CD4-positive, CD25-positive, alpha-beta regulatory T cell (primary cell): Measurements from ENCODE around the gene ABCD1. TPM values are rescaled to one million over a fixed set of nuclear protein-coding genes. Genes with fewer than 3 reads are reported as not detected.
"Not testable (repeated sequence)": the region's sequence is repeated elsewhere in the genome, so short reads cannot be mapped to it uniquely, and the experiment has no call there.

Experiments
- ATAC-seq, 2 donors: fragments of 150-1000 bp; cut with Tn5 transposase; one replicate each; pipeline ENCODE4 v1.10.0; 2021; ENCODE audit warnings: low read depth in 2 of 2, moderate number of reproducible peaks in 2 of 2, moderate library complexity in 1 of 2
- DNase-seq, 3 donors: peaks; one replicate each; pipeline versions ENCODE4 v3.0.0 to v3.0.0-alpha.2; 2012 to 2022; ENCODE audit warnings: mixed read lengths in 1 of 3
- H3K27ac ChIP-seq: one replicate; pipeline ENCODE4 v1.7.0; 2013; ENCODE audit warnings: mild to moderate bottlenecking, low read length; ENCODE audit not compliant: insufficient read depth, poor library complexity, severe bottlenecking
- H3K27me3 ChIP-seq: one replicate; pipeline ENCODE4 v1.7.0; 2013; ENCODE audit warnings: low read length; ENCODE audit not compliant: control insufficient read depth, insufficient read depth
- H3K36me3 ChIP-seq: one replicate; pipeline ENCODE4 v1.7.0; 2013; ENCODE audit warnings: mild to moderate bottlenecking, low read length, moderate library complexity; ENCODE audit not compliant: control insufficient read depth, insufficient read depth
- H3K4me1 ChIP-seq: 2 replicates; pipeline ENCODE4 v1.7.0; 2013; ENCODE audit warnings: mild to moderate bottlenecking, low read length; ENCODE audit not compliant: insufficient read depth, control insufficient read depth, poor library complexity, severe bottlenecking
- H3K4me3 ChIP-seq: one replicate; pipeline ENCODE4 v1.7.0; 2013; ENCODE audit warnings: low read depth, mild to moderate bottlenecking, low read length, moderate library complexity
- H3K9me3 ChIP-seq, 2 experiments: 1 replicate in 1 of 2; 2 replicates in 1 of 2; pipeline ENCODE4 v1.7.0; 2013; ENCODE audit warnings: low read length in 2 of 2, mild to moderate bottlenecking in 1 of 2, moderate library complexity in 1 of 2; ENCODE audit not compliant: control insufficient read depth in 2 of 2
- H3K27ac Mint-ChIP-seq, 3 donors: one replicate each; pipeline ENCODE4 v1.8.0; 2020 to 2022; ENCODE audit warnings: mild to moderate bottlenecking in 3 of 3, mixed read lengths in 3 of 3, moderate library complexity in 2 of 3
- H3K27me3 Mint-ChIP-seq: one replicate; pipeline ENCODE4 v1.8.0; 2022; ENCODE audit warnings: mild to moderate bottlenecking, mixed read lengths
- H3K36me3 Mint-ChIP-seq: one replicate; pipeline ENCODE4 v1.8.0; 2020; ENCODE audit warnings: mixed read lengths
- H3K4me1 Mint-ChIP-seq, 4 donors: one replicate each; pipeline ENCODE4 v1.8.0; 2020 to 2022; ENCODE audit warnings: mixed read lengths in 4 of 4, mild to moderate bottlenecking in 1 of 4
- H3K4me3 Mint-ChIP-seq, 4 donors: one replicate each; pipeline ENCODE4 v1.8.0; 2020 to 2022; ENCODE audit warnings: mild to moderate bottlenecking in 4 of 4, mixed read lengths in 4 of 4, moderate library complexity in 3 of 4
- H3K9me3 Mint-ChIP-seq, 7 donors: one replicate each; pipeline ENCODE4 v1.8.0; 2020 to 2022; ENCODE audit warnings: mixed read lengths in 7 of 7, mild to moderate bottlenecking in 3 of 7, moderate library complexity in 2 of 7
- polyA plus RNA-seq, 4 donors: library from polyadenylated mRNA; unstranded; fragments of 300-500 nt; fragmentation: Illumina TruSeq; gene quantifications; one replicate each; pipeline ENCODE4 v1.2.3, GENCODE V29; 2021
- total RNA-seq: library from RNA; stranded (reverse); gene quantifications from one replicate; pipeline ENCODE4 v1.2.3, GENCODE V29; 2022

The ABCD1 gene
- total and polyA plus RNA-seq, 5 donors from 2014 or later: 1.1 to 7.5 (median 1.7) TPM

- H3K4me3 Mint-ChIP-seq: peak overlapping the region in 1 of 4 donors; percentile 77
- no peaks in the 10 kb centered on the region for H3K27me3 Mint-ChIP-seq
- DNase-seq: no peak
- peaks cover 5 to 27% (median 8%) of the 10 kb centered on the region in 4 donors for H3K4me1 Mint-ChIP-seq
- Histone ChIP-seq H3K9me3 (no peaks in the 10 kb centered on the region), H3K27ac (no peak overlapping the region), H3K27me3 (no peaks in the 10 kb centered on the region), H3K36me3 (no peaks in the 10 kb centered on the region), H3K4me3 (no peak overlapping the region), H3K4me1 (peaks cover 31% of the 10 kb centered on the region)
- H3K27ac Mint-ChIP-seq: no peak overlapping the region
- peaks cover 0 to 3% (median 0%) of the 10 kb centered on the region in 7 donors for H3K9me3 Mint-ChIP-seq
- ATAC-seq: no peak
- peaks cover 10% of the 10 kb centered on the region for H3K36me3 Mint-ChIP-seq
These were observed 3.4 kb downstream of the ABCD1 start for GRCh38 chrX:153728095-153728494.

GRCh38 chrX:153728951-153729631 lies 4.4 kb downstream of the ABCD1 start:
- peaks cover 5 to 25% (median 8%) of the 10 kb centered on the region in 4 donors for H3K4me1 Mint-ChIP-seq
- no peak overlapping the region for H3K27ac Mint-ChIP-seq
- no peak overlapping the region for H3K4me3 Mint-ChIP-seq
- no peak overlapping the region for H3K27ac ChIP-seq
- DNase-seq: no peak
- no peaks in the 10 kb centered on the region for H3K27me3 ChIP-seq
- no peak for ATAC-seq
- H3K9me3 ChIP-seq: no peaks in the 10 kb centered on the region
- H3K9me3 Mint-ChIP-seq: peaks cover 0 to 3% (median 0%) of the 10 kb centered on the region in 7 donors
- no peaks in the 10 kb centered on the region for H3K36me3 ChIP-seq
- peaks cover 10% of the 10 kb centered on the region for H3K36me3 Mint-ChIP-seq
- peaks cover 31% of the 10 kb centered on the region for H3K4me1 ChIP-seq
- no peak overlapping the region for H3K4me3 ChIP-seq
- no peaks in the 10 kb centered on the region for H3K27me3 Mint-ChIP-seq

GRCh38 chrX:153730115-153730514 lies 5.5 kb downstream of the ABCD1 start:
- not testable (repeated sequence) for H3K9me3 ChIP-seq, H3K4me3 ChIP-seq, H3K9me3 Mint-ChIP-seq, DNase-seq, H3K27me3 ChIP-seq, ATAC-seq, H3K27me3 Mint-ChIP-seq, H3K36me3 Mint-ChIP-seq, H3K27ac ChIP-seq, H3K4me3 Mint-ChIP-seq, H3K36me3 ChIP-seq, H3K27ac Mint-ChIP-seq
- H3K4me1 Mint-ChIP-seq: peaks cover 5 to 26% (median 9%) of the 10 kb centered on the region in 4 donors
- peaks cover 27% of the 10 kb centered on the region for H3K4me1 ChIP-seq

- no peak overlapping the region for H3K4me3 ChIP-seq
- Mint-ChIP-seq H3K27me3 (no peaks in the 10 kb centered on the region), H3K36me3 (peaks cover 15% of the 10 kb centered on the region), H3K9me3 (peaks cover 0 to 3% (median 0%) of the 10 kb centered on the region in 7 donors), H3K27ac (peak overlapping the region in 1 of 3 donors; percentile 1), H3K4me1 (peaks cover 5 to 27% (median 15%) of the 10 kb centered on the region in 4 donors), H3K4me3 (peak overlapping the region in 1 of 4 donors; percentile 55)
- no peaks in the 10 kb centered on the region for H3K9me3 ChIP-seq
- no peaks in the 10 kb centered on the region for H3K27me3 ChIP-seq
- peaks cover 16% of the 10 kb centered on the region for H3K4me1 ChIP-seq
- H3K27ac ChIP-seq: no peak overlapping the region
- DNase-seq (no peak), ATAC-seq (no peak)
- no peaks in the 10 kb centered on the region for H3K36me3 ChIP-seq
These were observed 6.6 kb downstream of the ABCD1 start for GRCh38 chrX:153731117-153731844.

- DNase-seq (no peak), ATAC-seq (no peak)
- Histone ChIP-seq H3K4me3 (no peak overlapping the region), H3K36me3 (no peaks in the 10 kb centered on the region), H3K9me3 (no peaks in the 10 kb centered on the region), H3K27me3 (no peaks in the 10 kb centered on the region), H3K4me1 (peaks cover 10% of the 10 kb centered on the region), H3K27ac (no peak overlapping the region)
- Mint-ChIP-seq H3K36me3 (peaks cover 15% of the 10 kb centered on the region), H3K4me1 (peaks cover 5 to 25% (median 15%) of the 10 kb centered on the region in 4 donors), H3K27ac (peak overlapping the region in 1 of 3 donors; percentile 1), H3K27me3 (no peaks in the 10 kb centered on the region), H3K9me3 (peaks cover 0 to 3% (median 0%) of the 10 kb centered on the region in 7 donors), H3K4me3 (peak overlapping the region in 1 of 4 donors; percentile 55)
These were observed 7.2 kb downstream of the ABCD1 start for GRCh38 chrX:153731845-153732215.

GRCh38 chrX:153732401-153732800 lies 7.7 kb downstream of the ABCD1 start:
- H3K4me3 Mint-ChIP-seq: no peak overlapping the region
- peaks cover 0 to 3% (median 0%) of the 10 kb centered on the region in 7 donors for H3K9me3 Mint-ChIP-seq
- H3K36me3 ChIP-seq: no peaks in the 10 kb centered on the region
- H3K4me1 ChIP-seq: peaks cover 5% of the 10 kb centered on the region
- peaks cover 15% of the 10 kb centered on the region for H3K36me3 Mint-ChIP-seq
- peaks cover 5 to 19% (median 15%) of the 10 kb centered on the region in 4 donors for H3K4me1 Mint-ChIP-seq
- H3K27ac ChIP-seq: no peak overlapping the region
- DNase-seq (no peak), ATAC-seq (no peak)
- H3K27ac Mint-ChIP-seq: peak overlapping the region in 1 of 3 donors; percentile 94
- no peaks in the 10 kb centered on the region for H3K27me3 ChIP-seq
- no peak overlapping the region for H3K4me3 ChIP-seq
- H3K27me3 Mint-ChIP-seq: no peaks in the 10 kb centered on the region
- H3K9me3 ChIP-seq: no peaks in the 10 kb centered on the region

GRCh38 chrX:153733651-153734240 lies 9.1 kb downstream of the ABCD1 start:
- no peak for ATAC-seq
- Mint-ChIP-seq H3K27me3 (no peaks in the 10 kb centered on the region), H3K9me3 (peaks cover 0 to 3% (median 0%) of the 10 kb centered on the region in 7 donors), H3K4me1 (peaks cover 5 to 17% (median 12%) of the 10 kb centered on the region in 4 donors), H3K27ac (no peak overlapping the region), H3K4me3 (peak overlapping the region in 1 of 4 donors; percentile 2), H3K36me3 (peaks cover 15% of the 10 kb centered on the region)
- no peak for DNase-seq
- Histone ChIP-seq H3K4me1 (no peaks in the 10 kb centered on the region), H3K27me3 (no peaks in the 10 kb centered on the region), H3K9me3 (no peaks in the 10 kb centered on the region), H3K36me3 (no peaks in the 10 kb centered on the region), H3K27ac (no peak overlapping the region), H3K4me3 (no peak overlapping the region)
